SK-N-SH treated with all-trans-retinoic acid at 6 μM for 48 hours (cell line): ENCODE data around the gene EXOC5.

Source experiments
- ATAC-seq: fragments of 200-7000 bp; cut with Tn5 transposase; 3 replicates; pipeline ENCODE4 v1.9.1; 2020; ENCODE audit warnings: mild to moderate bottlenecking, moderate library complexity
- ARNTL ChIP-seq: fragments of 450-650 bp; formaldehyde crosslinking; IDR thresholded peaks from 2 replicates; pipeline ENCODE4 v1.5.0; 2020; ENCODE audit warnings: low read depth, mild to moderate bottlenecking, moderate library complexity, borderline replicate concordance
- BACH2 ChIP-seq: fragments of 250-450 bp; sonication (Bioruptor Pico); IDR thresholded peaks from 2 replicates; pipeline ENCODE4 v1.9.0; 2021; ENCODE audit warnings: mild to moderate bottlenecking, borderline replicate concordance
- CSDC2 ChIP-seq: fragments of 250-450 bp; sonication (Bioruptor Pico); IDR thresholded peaks from 2 replicates; pipeline ENCODE4 v1.5.0; 2020; ENCODE audit warnings: mild to moderate bottlenecking, moderate library complexity
- ESRRG ChIP-seq: fragments of 250-450 bp; sonication (Bioruptor Pico); IDR thresholded peaks from 2 replicates; pipeline ENCODE4 v1.6.1; 2021; ENCODE audit warnings: mild to moderate bottlenecking
- GLIS3 ChIP-seq: fragments of 250-450 bp; sonication (Bioruptor Pico); IDR thresholded peaks from 2 replicates; pipeline ENCODE4 v1.5.0; 2020; ENCODE audit warnings: mild to moderate bottlenecking, moderate library complexity
- ISL1 ChIP-seq: fragments of 250-450 bp; sonication (Bioruptor Pico); IDR thresholded peaks from 2 replicates; pipeline ENCODE4 v2.1.2; 2022; ENCODE audit warnings: mild to moderate bottlenecking, moderate library complexity
- OSR1 ChIP-seq: fragments of 250-450 bp; sonication (Bioruptor Pico); IDR thresholded peaks from 2 replicates; pipeline ENCODE4 v1.8.0; 2022; ENCODE audit warnings: moderate library complexity, mild to moderate bottlenecking, inconsistent platforms
- PPARA ChIP-seq: fragments of 250-450 bp; sonication (Bioruptor Pico); IDR thresholded peaks from 2 replicates; pipeline ENCODE4 v1.5.0; 2020; ENCODE audit warnings: mild to moderate bottlenecking, borderline replicate concordance
- RARB ChIP-seq: fragments of 250-450 bp; sonication (Bioruptor Pico); IDR thresholded peaks from 2 replicates; pipeline ENCODE4 v1.8.0; 2021; ENCODE audit warnings: mild to moderate bottlenecking, moderate library complexity
- TCF4 ChIP-seq: fragments of 250-450 bp; sonication (Bioruptor Pico); IDR thresholded peaks from 2 replicates; pipeline ENCODE4 v1.8.0; 2021; ENCODE audit warnings: mild to moderate bottlenecking, moderate library complexity, borderline replicate concordance
- TOX ChIP-seq: fragments of 250-450 bp; sonication (Bioruptor Pico); IDR thresholded peaks from 2 replicates; pipeline ENCODE4 v1.8.0; 2021; ENCODE audit warnings: mild to moderate bottlenecking, moderate library complexity, borderline replicate concordance
- ZC3H10 ChIP-seq: fragments of 250-450 bp; sonication (Bioruptor Pico); IDR thresholded peaks from 2 replicates; pipeline ENCODE4 v1.5.1; 2021; ENCODE audit warnings: mild to moderate bottlenecking, moderate library complexity
- ZFP3 ChIP-seq: fragments of 250-450 bp; sonication (Bioruptor Pico); IDR thresholded peaks from 2 replicates; pipeline ENCODE4 v1.5.0; 2020; ENCODE audit warnings: mild to moderate bottlenecking, moderate library complexity
- ZFP30 ChIP-seq: fragments of 450-650 bp; formaldehyde crosslinking; IDR thresholded peaks from 2 replicates; pipeline ENCODE4 v1.5.0; 2022; ENCODE audit warnings: mild to moderate bottlenecking, moderate library complexity
- ZNF565 ChIP-seq: fragments of 450-650 bp; formaldehyde crosslinking; conservative IDR thresholded peaks from 2 replicates; pipeline ENCODE4 v1.5.0; 2020; ENCODE audit warnings: low read depth, mild to moderate bottlenecking, moderate library complexity
- ZNF70 ChIP-seq: fragments of 450-650 bp; formaldehyde crosslinking; IDR thresholded peaks from 2 replicates; pipeline ENCODE4 v1.5.0; 2020; ENCODE audit warnings: mild to moderate bottlenecking, moderate library complexity
- ZNF8 ChIP-seq: fragments of 450-650 bp; formaldehyde crosslinking; IDR thresholded peaks from 2 replicates; pipeline ENCODE4 v1.5.0; 2020; ENCODE audit warnings: mild to moderate bottlenecking, moderate library complexity
- TF ChIP-seq, protein P1 (sequence below): fragments of 250-450 bp; sonication (Bioruptor Pico); IDR thresholded peaks from 2 replicates; pipeline ENCODE4 v1.5.1; 2021; ENCODE audit warnings: mild to moderate bottlenecking, moderate library complexity
- TF ChIP-seq, protein P2 (sequence below): fragments of 250-450 bp; sonication (Bioruptor Pico); IDR thresholded peaks from 2 replicates; pipeline ENCODE4 v1.5.1; 2020; ENCODE audit warnings: low read depth, mild to moderate bottlenecking, moderate library complexity
- TF ChIP-seq, protein P3 (sequence below): fragments of 250-450 bp; sonication (Bioruptor Pico); IDR thresholded peaks from 2 replicates; pipeline ENCODE4 v1.8.0; 2021; ENCODE audit warnings: low read depth, mild to moderate bottlenecking, moderate library complexity, borderline replicate concordance
- TF ChIP-seq, protein P4 (sequence below): fragments of 250-450 bp; sonication (Bioruptor Pico); IDR thresholded peaks from 2 replicates; pipeline ENCODE4 v1.8.0; 2020; ENCODE audit warnings: mild to moderate bottlenecking, moderate library complexity, borderline replicate concordance
- TF ChIP-seq, protein P5 (sequence below): fragments of 250-450 bp; sonication (Bioruptor Pico); IDR thresholded peaks from 2 replicates; pipeline ENCODE4 v1.5.0; 2020; ENCODE audit warnings: mild to moderate bottlenecking, moderate library complexity

EXOC5 gene

DNA sequence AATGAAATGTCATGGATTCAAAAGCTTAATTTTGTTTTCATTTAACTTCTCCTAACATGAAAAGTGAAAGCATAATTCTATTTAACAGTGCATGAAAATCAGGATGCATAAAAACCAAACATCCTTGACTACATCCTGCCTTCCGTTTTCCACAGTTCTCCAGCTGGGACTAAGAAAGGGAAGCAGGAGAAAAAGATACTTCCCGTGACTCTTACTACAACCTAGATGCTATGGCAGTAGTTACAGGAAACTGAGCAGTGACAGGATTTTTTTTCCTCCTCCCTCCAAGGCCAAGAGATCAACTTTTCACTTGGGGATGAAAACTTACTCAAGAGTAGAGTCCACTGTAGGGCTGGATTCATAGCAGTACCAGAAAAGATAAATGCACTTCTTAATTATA, 2.6 kb downstream of the EXOC5 start:
- TF ChIP-seq ZNF565 (CRISPR knock-in tag) (no peak), ZFP30 (no peak), TCF4 (CRISPR knock-in tag) (no peak), ARNTL (no peak), CSDC2 (no peak), OSR1 (CRISPR knock-in tag) (no peak), BACH2 (CRISPR knock-in tag) (no peak), ZFP3 (no peak), PPARA (CRISPR knock-in tag) (no peak), ISL1 (CRISPR knock-in tag) (no peak), ZNF70 (CRISPR knock-in tag) (no peak), GLIS3 (CRISPR knock-in tag) (no peak), RARB (CRISPR knock-in tag) (no peak), ZNF8 (CRISPR knock-in tag) (no peak), TOX (CRISPR knock-in tag) (no peak)
- TF ChIP-seq, protein P1, sequence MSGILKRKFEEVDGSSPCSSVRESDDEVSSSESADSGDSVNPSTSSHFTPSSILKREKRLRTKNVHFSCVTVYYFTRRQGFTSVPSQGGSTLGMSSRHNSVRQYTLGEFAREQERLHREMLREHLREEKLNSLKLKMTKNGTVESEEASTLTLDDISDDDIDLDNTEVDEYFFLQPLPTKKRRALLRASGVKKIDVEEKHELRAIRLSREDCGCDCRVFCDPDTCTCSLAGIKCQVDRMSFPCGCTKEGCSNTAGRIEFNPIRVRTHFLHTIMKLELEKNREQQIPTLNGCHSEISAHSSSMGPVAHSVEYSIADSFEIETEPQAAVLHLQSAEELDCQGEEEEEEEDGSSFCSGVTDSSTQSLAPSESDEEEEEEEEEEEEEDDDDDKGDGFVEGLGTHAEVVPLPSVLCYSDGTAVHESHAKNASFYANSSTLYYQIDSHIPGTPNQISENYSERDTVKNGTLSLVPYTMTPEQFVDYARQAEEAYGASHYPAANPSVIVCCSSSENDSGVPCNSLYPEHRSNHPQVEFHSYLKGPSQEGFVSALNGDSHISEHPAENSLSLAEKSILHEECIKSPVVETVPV (CRISPR knock-in tag) = no peak
- TF ChIP-seq, protein P2, sequence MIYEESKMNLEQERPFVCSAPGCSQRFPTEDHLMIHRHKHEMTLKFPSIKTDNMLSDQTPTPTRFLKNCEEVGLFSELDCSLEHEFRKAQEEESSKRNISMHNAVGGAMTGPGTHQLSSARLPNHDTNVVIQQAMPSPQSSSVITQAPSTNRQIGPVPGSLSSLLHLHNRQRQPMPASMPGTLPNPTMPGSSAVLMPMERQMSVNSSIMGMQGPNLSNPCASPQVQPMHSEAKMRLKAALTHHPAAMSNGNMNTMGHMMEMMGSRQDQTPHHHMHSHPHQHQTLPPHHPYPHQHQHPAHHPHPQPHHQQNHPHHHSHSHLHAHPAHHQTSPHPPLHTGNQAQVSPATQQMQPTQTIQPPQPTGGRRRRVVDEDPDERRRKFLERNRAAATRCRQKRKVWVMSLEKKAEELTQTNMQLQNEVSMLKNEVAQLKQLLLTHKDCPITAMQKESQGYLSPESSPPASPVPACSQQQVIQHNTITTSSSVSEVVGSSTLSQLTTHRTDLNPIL (CRISPR knock-in tag) = no peak
- TF ChIP-seq, protein P3, sequence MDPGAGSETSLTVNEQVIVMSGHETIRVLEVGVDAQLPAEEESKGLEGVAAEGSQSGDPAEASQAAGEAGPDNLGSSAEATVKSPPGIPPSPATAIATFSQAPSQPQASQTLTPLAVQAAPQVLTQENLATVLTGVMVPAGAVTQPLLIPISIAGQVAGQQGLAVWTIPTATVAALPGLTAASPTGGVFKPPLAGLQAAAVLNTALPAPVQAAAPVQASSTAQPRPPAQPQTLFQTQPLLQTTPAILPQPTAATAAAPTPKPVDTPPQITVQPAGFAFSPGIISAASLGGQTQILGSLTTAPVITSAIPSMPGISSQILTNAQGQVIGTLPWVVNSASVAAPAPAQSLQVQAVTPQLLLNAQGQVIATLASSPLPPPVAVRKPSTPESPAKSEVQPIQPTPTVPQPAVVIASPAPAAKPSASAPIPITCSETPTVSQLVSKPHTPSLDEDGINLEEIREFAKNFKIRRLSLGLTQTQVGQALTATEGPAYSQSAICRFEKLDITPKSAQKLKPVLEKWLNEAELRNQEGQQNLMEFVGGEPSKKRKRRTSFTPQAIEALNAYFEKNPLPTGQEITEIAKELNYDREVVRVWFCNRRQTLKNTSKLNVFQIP (CRISPR knock-in tag) = no peak
- TF ChIP-seq, protein P4, sequence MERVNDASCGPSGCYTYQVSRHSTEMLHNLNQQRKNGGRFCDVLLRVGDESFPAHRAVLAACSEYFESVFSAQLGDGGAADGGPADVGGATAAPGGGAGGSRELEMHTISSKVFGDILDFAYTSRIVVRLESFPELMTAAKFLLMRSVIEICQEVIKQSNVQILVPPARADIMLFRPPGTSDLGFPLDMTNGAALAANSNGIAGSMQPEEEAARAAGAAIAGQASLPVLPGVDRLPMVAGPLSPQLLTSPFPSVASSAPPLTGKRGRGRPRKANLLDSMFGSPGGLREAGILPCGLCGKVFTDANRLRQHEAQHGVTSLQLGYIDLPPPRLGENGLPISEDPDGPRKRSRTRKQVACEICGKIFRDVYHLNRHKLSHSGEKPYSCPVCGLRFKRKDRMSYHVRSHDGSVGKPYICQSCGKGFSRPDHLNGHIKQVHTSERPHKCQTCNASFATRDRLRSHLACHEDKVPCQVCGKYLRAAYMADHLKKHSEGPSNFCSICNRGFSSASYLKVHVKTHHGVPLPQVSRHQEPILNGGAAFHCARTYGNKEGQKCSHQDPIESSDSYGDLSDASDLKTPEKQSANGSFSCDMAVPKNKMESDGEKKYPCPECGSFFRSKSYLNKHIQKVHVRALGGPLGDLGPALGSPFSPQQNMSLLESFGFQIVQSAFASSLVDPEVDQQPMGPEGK (CRISPR knock-in tag) = no peak
- TF ChIP-seq, protein P5, sequence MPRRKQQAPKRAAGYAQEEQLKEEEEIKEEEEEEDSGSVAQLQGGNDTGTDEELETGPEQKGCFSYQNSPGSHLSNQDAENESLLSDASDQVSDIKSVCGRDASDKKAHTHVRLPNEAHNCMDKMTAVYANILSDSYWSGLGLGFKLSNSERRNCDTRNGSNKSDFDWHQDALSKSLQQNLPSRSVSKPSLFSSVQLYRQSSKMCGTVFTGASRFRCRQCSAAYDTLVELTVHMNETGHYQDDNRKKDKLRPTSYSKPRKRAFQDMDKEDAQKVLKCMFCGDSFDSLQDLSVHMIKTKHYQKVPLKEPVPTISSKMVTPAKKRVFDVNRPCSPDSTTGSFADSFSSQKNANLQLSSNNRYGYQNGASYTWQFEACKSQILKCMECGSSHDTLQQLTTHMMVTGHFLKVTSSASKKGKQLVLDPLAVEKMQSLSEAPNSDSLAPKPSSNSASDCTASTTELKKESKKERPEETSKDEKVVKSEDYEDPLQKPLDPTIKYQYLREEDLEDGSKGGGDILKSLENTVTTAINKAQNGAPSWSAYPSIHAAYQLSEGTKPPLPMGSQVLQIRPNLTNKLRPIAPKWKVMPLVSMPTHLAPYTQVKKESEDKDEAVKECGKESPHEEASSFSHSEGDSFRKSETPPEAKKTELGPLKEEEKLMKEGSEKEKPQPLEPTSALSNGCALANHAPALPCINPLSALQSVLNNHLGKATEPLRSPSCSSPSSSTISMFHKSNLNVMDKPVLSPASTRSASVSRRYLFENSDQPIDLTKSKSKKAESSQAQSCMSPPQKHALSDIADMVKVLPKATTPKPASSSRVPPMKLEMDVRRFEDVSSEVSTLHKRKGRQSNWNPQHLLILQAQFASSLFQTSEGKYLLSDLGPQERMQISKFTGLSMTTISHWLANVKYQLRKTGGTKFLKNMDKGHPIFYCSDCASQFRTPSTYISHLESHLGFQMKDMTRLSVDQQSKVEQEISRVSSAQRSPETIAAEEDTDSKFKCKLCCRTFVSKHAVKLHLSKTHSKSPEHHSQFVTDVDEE = no peak
- ATAC-seq = no peak

DNA sequence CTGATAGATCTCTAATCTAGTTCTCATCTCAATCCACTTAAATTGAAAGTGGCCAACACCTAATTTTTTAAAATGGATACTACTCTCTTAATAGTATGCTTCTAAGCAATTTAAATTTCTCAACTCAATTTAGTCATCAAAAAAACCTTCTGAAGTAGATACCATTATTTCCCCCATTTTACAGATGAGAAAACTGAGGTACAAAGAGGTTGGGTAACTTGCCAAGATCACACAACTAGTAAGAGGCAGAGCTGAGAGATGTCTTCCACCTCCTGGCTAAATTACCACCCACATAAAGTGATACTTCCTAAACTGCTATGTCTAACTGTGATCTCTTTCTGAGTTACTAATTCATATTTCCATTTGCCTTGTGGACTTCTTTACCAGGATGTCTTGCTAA, 6.6 kb downstream of the EXOC5 start:
- no peak for TF ChIP-seq ZNF565 (CRISPR knock-in tag)
- no peak for TF ChIP-seq RARB (CRISPR knock-in tag)
- no peak for TF ChIP-seq CSDC2
- no peak for TF ChIP-seq GLIS3 (CRISPR knock-in tag)
- no peak for TF ChIP-seq ESRRG (CRISPR knock-in tag)
- TF ChIP-seq ISL1 (CRISPR knock-in tag) = no peak
- TF ChIP-seq ZFP30 = no peak
- TF ChIP-seq PPARA (CRISPR knock-in tag) = no peak
- TF ChIP-seq, protein P5 = no peak
- TF ChIP-seq TCF4 (CRISPR knock-in tag) = no peak
- TF ChIP-seq ZNF8 (CRISPR knock-in tag) = no peak
- no peak for TF ChIP-seq ZC3H10 (CRISPR knock-in tag)
- TF ChIP-seq TOX (CRISPR knock-in tag) = no peak
- no peak for TF ChIP-seq ZFP3
- TF ChIP-seq, all 23 proteins: peak for 0
- ATAC-seq = no peak
